GM18520 (cell line): ENCODE data around the gene SLC17A9.

Experiments
- ATAC-seq: cut with Tn5 transposase; IDR thresholded peaks from one replicate; pipeline ENCODE4 v1.9.1; 2021; ENCODE audit not compliant: unreplicated experiment

The SLC17A9 gene

GRCh38 chr20:62999580-62999979, 47.1 kb downstream of the SLC17A9 start:
- no peak for ATAC-seq

- ATAC-seq = no peak
Observed at GRCh38 chr20:63000036-63000435, 47.5 kb downstream of the SLC17A9 start.

GRCh38 chr20:63000958-63001357, 48.4 kb downstream of the SLC17A9 start:
- no peak for ATAC-seq

GRCh38 chr20:63002511-63002910, 50.0 kb downstream of the SLC17A9 start:
- ATAC-seq = no peak

GRCh38 chr20:63003546-63003945, 51.0 kb downstream of the SLC17A9 start:
- no peak for ATAC-seq

GRCh38 chr20:63004607-63005364, 52.3 kb downstream of the SLC17A9 start:
- no peak for ATAC-seq

GRCh38 chr20:63005365-63005861, 52.9 kb downstream of the SLC17A9 start:
- no peak for ATAC-seq

- ATAC-seq = no peak
Observed at GRCh38 chr20:63005862-63006539, 53.5 kb downstream of the SLC17A9 start.

- no peak for ATAC-seq
Observed at GRCh38 chr20:63006540-63007359, 54.2 kb downstream of the SLC17A9 start, which contains the start of gene BHLHE23. Gene BHLHE23 (minus strand): TSS chr20:63006964. CDS start chr20:63006774, 190 bp downstream.

- ATAC-seq = no peak
Observed at GRCh38 chr20:63007360-63007645, 54.8 kb downstream of the SLC17A9 start.

GRCh38 chr20:63007646-63008488, 55.4 kb downstream of the SLC17A9 start:
- ATAC-seq = no peak

- no peak for ATAC-seq
Observed at GRCh38 chr20:63008541-63009044, 56.1 kb downstream of the SLC17A9 start.

GRCh38 chr20:63009045-63009961, 56.8 kb downstream of the SLC17A9 start:
- ATAC-seq = peak; percentile 42

- peak; percentile 45 for ATAC-seq
Observed at GRCh38 chr20:63009988-63010769, 57.7 kb downstream of the SLC17A9 start.

GRCh38 chr20:63011798-63012197, 59.3 kb downstream of the SLC17A9 start:
- ATAC-seq = no peak

GRCh38 chr20:63013207-63013606, 60.7 kb downstream of the SLC17A9 start:
- no peak for ATAC-seq

- ATAC-seq = no peak
Observed at GRCh38 chr20:63014287-63014686, 61.8 kb downstream of the SLC17A9 start.

GRCh38 chr20:63014710-63015109, 62.2 kb downstream of the SLC17A9 start:
- no peak for ATAC-seq
